Astrocyte (in vitro differentiated cells and primary cell): Measurements from ENCODE around the gene ESPL1. TPM values are rescaled to one million over a fixed set of nuclear protein-coding genes. Genes with fewer than 3 reads are reported as not detected.
A peak's percentile ranks its signal among the peaks of the same experiment; 100 is the strongest.

Source experiments
- DNase-seq: peaks from one replicate; pipeline ENCODE4 v3.0.0-alpha.2; 2010; ENCODE audit warnings: low read depth
- FAIRE-seq: peaks from 2 replicates; lab custom pipeline; 2011; peaks lifted over from hg19 to GRCh38; lab: Jason Lieb, UNC
- H2AFZ ChIP-seq: 2 replicates; pipeline ENCODE4 v1.6.0; 2012; ENCODE audit warnings: low read depth, low read length, inconsistent platforms
- H3K27ac ChIP-seq: 2 replicates; pipeline ENCODE4 v1.5.1; 2011; ENCODE audit warnings: low read depth, low read length, inconsistent platforms
- H3K27me3 ChIP-seq: 2 replicates; pipeline ENCODE4 v1.6.0; 2011; ENCODE audit warnings: low read length, inconsistent platforms; ENCODE audit not compliant: insufficient read depth
- H3K36me3 ChIP-seq: 2 replicates; pipeline ENCODE4 v1.5.1; 2011; ENCODE audit warnings: low read length, inconsistent platforms; ENCODE audit not compliant: insufficient read depth
- H3K4me1 ChIP-seq: 2 replicates; pipeline ENCODE4 v1.5.1; 2011; ENCODE audit warnings: low read length, inconsistent platforms; ENCODE audit not compliant: insufficient read depth
- H3K4me2 ChIP-seq: 2 replicates; pipeline ENCODE4 v1.6.0; 2012; ENCODE audit warnings: low read length, inconsistent platforms
- H3K4me3 ChIP-seq: 2 replicates; pipeline ENCODE4 v1.5.1; 2011; ENCODE audit warnings: low read depth, mild to moderate bottlenecking, low read length, inconsistent platforms; ENCODE audit not compliant: insufficient read depth
- H3K79me2 ChIP-seq: 2 replicates; pipeline ENCODE4 v1.6.0; 2012; ENCODE audit warnings: mild to moderate bottlenecking, low read length, inconsistent platforms; ENCODE audit not compliant: insufficient read depth
- H3K9ac ChIP-seq: 2 replicates; pipeline ENCODE4 v1.6.0; 2012; ENCODE audit warnings: mild to moderate bottlenecking, low read length, inconsistent platforms
- H3K9me3 ChIP-seq: 2 replicates; pipeline ENCODE4 v1.5.1; 2012; ENCODE audit warnings: low read depth, mild to moderate bottlenecking, low read length, inconsistent platforms; ENCODE audit not compliant: insufficient read depth
- H4K20me1 ChIP-seq: 2 replicates; pipeline ENCODE4 v1.6.0; 2012; ENCODE audit warnings: low read length, inconsistent platforms; ENCODE audit not compliant: insufficient read depth
- H3K27ac Mint-ChIP-seq: one replicate; pipeline ENCODE4 v1.8.0; 2021; ENCODE audit warnings: mild to moderate bottlenecking, mixed read lengths; ENCODE audit not compliant: unreplicated experiment
- H3K27me3 Mint-ChIP-seq: one replicate; pipeline ENCODE4 v1.8.0; 2021; ENCODE audit warnings: low read depth, mixed read lengths; ENCODE audit not compliant: unreplicated experiment
- H3K36me3 Mint-ChIP-seq: one replicate; pipeline ENCODE4 v1.8.0; 2021; ENCODE audit warnings: low read depth, mixed read lengths; ENCODE audit not compliant: unreplicated experiment
- H3K4me1 Mint-ChIP-seq: one replicate; pipeline ENCODE4 v1.8.0; 2021; ENCODE audit warnings: low read depth, mixed read lengths; ENCODE audit not compliant: unreplicated experiment
- H3K4me3 Mint-ChIP-seq: one replicate; pipeline ENCODE4 v1.8.0; 2021; ENCODE audit warnings: mild to moderate bottlenecking, moderate library complexity, mixed read lengths; ENCODE audit not compliant: unreplicated experiment
- H3K9me3 Mint-ChIP-seq: one replicate; pipeline ENCODE4 v1.8.0; 2021; ENCODE audit warnings: mild to moderate bottlenecking, mixed read lengths; ENCODE audit not compliant: unreplicated experiment
- EZH2 ChIP-seq: IDR thresholded peaks from 2 replicates; pipeline ENCODE4 v1.6.1; 2012; ENCODE audit warnings: mild to moderate bottlenecking, low read length, inconsistent platforms; ENCODE audit not compliant: insufficient read depth
- total RNA-seq: library from RNA; stranded (reverse); gene quantifications from 2 replicates; pipeline ENCODE4 v1.2.1, GENCODE V29; 2021
- TF ChIP-seq, protein P1 (sequence below): IDR thresholded peaks from 2 replicates; pipeline ENCODE4 v1.5.1; 2011; ENCODE audit warnings: low read depth, mild to moderate bottlenecking, inconsistent platforms, low read length, moderate library complexity; ENCODE audit not compliant: insufficient read depth

The ESPL1 gene
- total RNA-seq, 1 donor from 2014 or later, result 2.0 TPM

DNA sequence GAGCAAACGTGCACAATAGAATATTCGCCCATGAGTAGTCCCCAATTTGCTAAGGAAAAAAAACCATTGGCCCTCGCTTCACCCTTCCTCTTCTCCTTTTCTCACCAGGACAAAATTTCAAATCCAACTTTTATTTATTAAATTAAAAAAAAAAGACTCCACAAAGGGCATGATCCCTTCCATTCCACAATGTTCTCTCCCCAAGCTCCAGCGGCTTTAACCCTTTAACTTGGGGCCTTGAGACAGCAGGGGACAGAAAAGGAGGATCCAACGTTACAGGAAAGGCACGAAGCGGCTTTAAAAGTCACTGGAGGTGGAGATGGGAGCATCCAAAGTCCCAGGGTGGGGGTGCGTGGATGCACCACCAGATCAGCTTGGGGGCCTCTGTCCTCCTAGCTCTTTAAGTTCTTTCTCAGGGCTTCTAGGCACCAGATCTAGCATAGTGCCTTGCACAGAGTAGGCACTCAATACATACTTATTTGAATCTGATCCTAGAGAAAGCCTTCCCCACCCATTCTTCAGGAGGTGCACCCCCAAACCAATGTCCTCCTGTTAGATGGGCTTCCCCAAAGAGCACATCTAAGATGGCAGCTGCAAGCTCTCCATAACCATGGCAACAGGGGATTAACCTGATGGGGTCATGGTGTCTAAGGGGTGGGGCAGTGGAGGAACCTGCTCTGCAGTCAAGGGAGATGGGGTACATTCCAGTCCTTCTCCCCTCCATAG lies 58.5 kb downstream of the ESPL1 start:
- H3K27ac ChIP-seq, result no peak overlapping the region
- Mint-ChIP-seq H3K4me3 (peak overlapping the region; percentile 72), H3K27me3 (peaks cover 42% of the 10 kb centered on the region), H3K36me3 (no peaks in the 10 kb centered on the region), H3K9me3 (no peaks in the 10 kb centered on the region), H3K27ac (peak overlapping the region; percentile 7), H3K4me1 (peaks cover 9% of the 10 kb centered on the region)
- no peaks in the 10 kb centered on the region for H3K79me2 ChIP-seq
- H3K9ac ChIP-seq, result no peak overlapping the region
- H3K9me3 ChIP-seq, result no peaks in the 10 kb centered on the region
- H3K27me3 ChIP-seq, result peaks cover 3% of the 10 kb centered on the region
- FAIRE-seq (no peak), DNase-seq (no peak)
- peak overlapping the region; percentile 85 for H3K4me2 ChIP-seq
- H3K36me3 ChIP-seq, result no peaks in the 10 kb centered on the region
- no peak overlapping the region for H3K4me3 ChIP-seq
- TF ChIP-seq, protein P1, sequence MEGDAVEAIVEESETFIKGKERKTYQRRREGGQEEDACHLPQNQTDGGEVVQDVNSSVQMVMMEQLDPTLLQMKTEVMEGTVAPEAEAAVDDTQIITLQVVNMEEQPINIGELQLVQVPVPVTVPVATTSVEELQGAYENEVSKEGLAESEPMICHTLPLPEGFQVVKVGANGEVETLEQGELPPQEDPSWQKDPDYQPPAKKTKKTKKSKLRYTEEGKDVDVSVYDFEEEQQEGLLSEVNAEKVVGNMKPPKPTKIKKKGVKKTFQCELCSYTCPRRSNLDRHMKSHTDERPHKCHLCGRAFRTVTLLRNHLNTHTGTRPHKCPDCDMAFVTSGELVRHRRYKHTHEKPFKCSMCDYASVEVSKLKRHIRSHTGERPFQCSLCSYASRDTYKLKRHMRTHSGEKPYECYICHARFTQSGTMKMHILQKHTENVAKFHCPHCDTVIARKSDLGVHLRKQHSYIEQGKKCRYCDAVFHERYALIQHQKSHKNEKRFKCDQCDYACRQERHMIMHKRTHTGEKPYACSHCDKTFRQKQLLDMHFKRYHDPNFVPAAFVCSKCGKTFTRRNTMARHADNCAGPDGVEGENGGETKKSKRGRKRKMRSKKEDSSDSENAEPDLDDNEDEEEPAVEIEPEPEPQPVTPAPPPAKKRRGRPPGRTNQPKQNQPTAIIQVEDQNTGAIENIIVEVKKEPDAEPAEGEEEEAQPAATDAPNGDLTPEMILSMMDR, result no peak
- no peak for TF ChIP-seq EZH2
- no peaks in the 10 kb centered on the region for H4K20me1 ChIP-seq
- no peak overlapping the region for H2AFZ ChIP-seq
- H3K4me1 ChIP-seq, result peaks cover 12% of the 10 kb centered on the region

DNA sequence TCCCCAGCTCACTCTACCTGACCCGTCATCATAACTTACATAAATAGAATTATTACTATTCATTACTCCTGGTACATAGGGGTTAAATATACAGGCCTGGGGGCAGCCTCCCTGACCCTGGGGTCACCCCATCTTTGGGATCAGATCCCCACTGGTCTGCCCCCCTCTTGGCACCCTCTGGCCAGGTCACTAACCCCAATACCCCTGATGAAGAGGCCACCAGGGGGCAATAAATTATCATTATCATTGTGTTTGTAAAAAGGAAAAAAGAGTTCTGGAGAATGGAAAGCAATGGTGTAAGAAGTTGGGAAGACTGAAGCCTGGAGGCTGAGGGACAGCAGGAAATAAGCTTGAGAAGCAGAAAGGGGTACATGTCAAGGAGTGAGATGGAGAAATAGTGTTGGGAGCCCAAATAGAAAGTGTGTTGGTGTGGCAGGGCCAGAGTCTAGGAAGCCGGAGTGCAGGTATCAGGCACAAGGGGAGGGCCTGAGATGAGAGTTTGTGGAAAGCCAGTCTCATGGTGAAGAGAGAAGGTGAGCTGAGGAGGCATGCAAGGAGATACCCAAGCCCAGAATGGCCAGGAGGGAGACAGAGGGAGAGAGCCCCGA lies 59.4 kb downstream of the ESPL1 start:
- Histone ChIP-seq H3K4me2 (no peak overlapping the region), H3K4me3 (no peak overlapping the region), H3K9me3 (no peaks in the 10 kb centered on the region), H3K79me2 (no peaks in the 10 kb centered on the region), H3K27me3 (peaks cover 5% of the 10 kb centered on the region), H3K9ac (no peak overlapping the region), H3K36me3 (no peaks in the 10 kb centered on the region), H3K4me1 (peaks cover 7% of the 10 kb centered on the region), H4K20me1 (no peaks in the 10 kb centered on the region), H2AFZ (no peak overlapping the region), H3K27ac (no peak overlapping the region)
- H3K9me3 Mint-ChIP-seq, result no peaks in the 10 kb centered on the region
- FAIRE-seq (no peak), DNase-seq (no peak)
- no peaks in the 10 kb centered on the region for H3K36me3 Mint-ChIP-seq
- no peak overlapping the region for H3K4me3 Mint-ChIP-seq
- peaks cover 50% of the 10 kb centered on the region for H3K27me3 Mint-ChIP-seq
- no peak for TF ChIP-seq EZH2
- TF ChIP-seq, protein P1, result no peak
- H3K4me1 Mint-ChIP-seq, result peaks cover 7% of the 10 kb centered on the region
- H3K27ac Mint-ChIP-seq, result no peak overlapping the region

DNA sequence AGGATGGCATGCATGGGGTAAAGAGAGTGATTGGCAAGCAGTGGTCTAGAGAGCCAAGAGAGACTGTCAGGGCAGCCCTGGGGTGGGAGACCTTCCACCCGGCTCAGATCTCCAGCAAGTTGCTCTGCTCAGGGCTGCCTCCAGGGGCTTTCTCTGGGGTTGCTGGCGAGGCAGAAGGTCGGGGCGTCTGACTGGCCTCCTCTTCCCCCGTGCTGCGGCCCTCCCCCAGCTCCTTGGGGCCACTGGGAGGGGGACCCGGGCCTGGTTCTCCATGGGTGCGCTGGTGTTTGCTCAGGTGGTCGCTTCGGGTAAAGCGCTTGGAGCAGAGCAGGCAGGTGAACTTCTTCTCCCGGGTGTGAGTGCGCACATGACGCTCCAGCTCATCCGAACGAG lies 59.9 kb downstream of the ESPL1 start:
- Histone ChIP-seq H3K36me3 (no peaks in the 10 kb centered on the region), H2AFZ (no peak overlapping the region), H3K27ac (no peak overlapping the region), H3K79me2 (no peaks in the 10 kb centered on the region), H3K4me1 (peaks cover 7% of the 10 kb centered on the region), H4K20me1 (no peaks in the 10 kb centered on the region), H3K4me2 (no peak overlapping the region), H3K9ac (no peak overlapping the region), H3K9me3 (no peaks in the 10 kb centered on the region), H3K4me3 (no peak overlapping the region), H3K27me3 (peaks cover 5% of the 10 kb centered on the region)
- FAIRE-seq, result no peak
- Mint-ChIP-seq H3K4me1 (peaks cover 7% of the 10 kb centered on the region), H3K9me3 (no peaks in the 10 kb centered on the region), H3K4me3 (no peak overlapping the region), H3K36me3 (no peaks in the 10 kb centered on the region), H3K27ac (no peak overlapping the region), H3K27me3 (peaks cover 49% of the 10 kb centered on the region)
- no peak for DNase-seq
- no peak for TF ChIP-seq EZH2
- TF ChIP-seq, protein P1, result no peak
